ENCODE results near the gene CSRP2.

Gene CSRP2

GRCh38 chr12:76878899-76879709, at the start of gene CSRP2:
Gene CSRP2, minus strand, starts transcription at chr12:76879019. Its CDS starts 12,759 bp downstream, at chr12:76866260.
- H3K4me1 Mint-ChIP-seq, result peaks cover 12% of the 10 kb centered on the region
- peaks cover 34% of the 10 kb centered on the region for H3K27me3 Mint-ChIP-seq
- H3K4me3 Mint-ChIP-seq, result peak within 1 kb of the TSS; percentile 92
- no peaks in the 10 kb centered on the region for H3K9me3 Mint-ChIP-seq
- no peak within 1 kb of the TSS for H3K27ac Mint-ChIP-seq
- H3K36me3 Mint-ChIP-seq, result no peaks in the 10 kb centered on the region

- H3K9me3 Mint-ChIP-seq, result no peaks in the 10 kb centered on the region
Measured at GRCh38 chr12:76927170-76927784, 48.5 kb upstream of the CSRP2 start.

DNA sequence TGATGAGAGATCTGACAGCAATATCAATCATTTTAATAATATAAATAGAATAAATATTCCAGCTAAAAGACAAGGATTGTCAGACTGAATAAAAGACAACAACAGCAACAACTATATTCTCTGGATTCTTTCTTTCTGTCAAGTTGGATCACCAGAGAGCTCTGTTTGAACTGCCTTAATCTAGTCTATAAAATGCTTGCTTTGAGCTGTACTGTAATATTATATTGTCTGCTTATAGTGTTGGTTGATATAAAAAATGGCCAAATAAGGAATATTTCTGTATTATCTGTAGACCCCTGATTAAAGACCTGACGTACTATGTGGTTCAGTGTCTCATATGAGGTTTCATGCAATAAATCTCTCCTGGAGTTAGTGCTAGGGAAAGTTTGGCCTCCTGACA, 46.3 kb upstream of the CSRP2 start:
- Mint-ChIP-seq H3K27ac (no peak overlapping the region), H3K4me1 (no peaks in the 10 kb centered on the region), H3K4me3 (no peak overlapping the region), H3K27me3 (peaks cover 8% of the 10 kb centered on the region), H3K9me3 (no peaks in the 10 kb centered on the region), H3K36me3 (peaks cover 2% of the 10 kb centered on the region)

More at GRCh38 chr12:76927170-76927784, 48.5 kb upstream of the CSRP2 start:
- Mint-ChIP-seq H3K27ac (no peak overlapping the region), H3K27me3 (peaks cover 14% of the 10 kb centered on the region), H3K4me1 (no peaks in the 10 kb centered on the region), H3K36me3 (peaks cover 2% of the 10 kb centered on the region), H3K4me3 (no peak overlapping the region)

DNA sequence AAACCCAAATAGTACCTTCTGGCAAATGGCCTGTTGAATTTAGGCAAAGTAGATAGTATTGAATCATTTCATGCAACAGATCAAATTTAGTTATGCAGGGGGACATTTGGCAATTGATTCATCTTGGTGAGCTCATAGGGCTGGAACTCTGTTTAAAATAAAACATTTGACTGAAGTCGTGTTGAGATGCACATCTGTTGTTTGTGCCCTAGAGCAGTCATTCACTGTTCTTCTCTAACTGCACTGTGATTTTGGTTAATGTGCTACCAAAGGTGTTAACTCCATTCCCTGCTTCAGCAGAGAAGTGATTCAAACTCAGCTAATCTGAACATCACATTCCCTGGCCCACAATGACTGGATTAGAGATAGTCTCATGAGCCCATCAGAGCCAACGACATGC, 44.0 kb upstream of the CSRP2 start:
- Mint-ChIP-seq H3K36me3 (peaks cover 2% of the 10 kb centered on the region), H3K4me3 (no peak overlapping the region), H3K4me1 (no peaks in the 10 kb centered on the region), H3K9me3 (no peaks in the 10 kb centered on the region), H3K27ac (no peak overlapping the region), H3K27me3 (peaks cover 5% of the 10 kb centered on the region)

DNA sequence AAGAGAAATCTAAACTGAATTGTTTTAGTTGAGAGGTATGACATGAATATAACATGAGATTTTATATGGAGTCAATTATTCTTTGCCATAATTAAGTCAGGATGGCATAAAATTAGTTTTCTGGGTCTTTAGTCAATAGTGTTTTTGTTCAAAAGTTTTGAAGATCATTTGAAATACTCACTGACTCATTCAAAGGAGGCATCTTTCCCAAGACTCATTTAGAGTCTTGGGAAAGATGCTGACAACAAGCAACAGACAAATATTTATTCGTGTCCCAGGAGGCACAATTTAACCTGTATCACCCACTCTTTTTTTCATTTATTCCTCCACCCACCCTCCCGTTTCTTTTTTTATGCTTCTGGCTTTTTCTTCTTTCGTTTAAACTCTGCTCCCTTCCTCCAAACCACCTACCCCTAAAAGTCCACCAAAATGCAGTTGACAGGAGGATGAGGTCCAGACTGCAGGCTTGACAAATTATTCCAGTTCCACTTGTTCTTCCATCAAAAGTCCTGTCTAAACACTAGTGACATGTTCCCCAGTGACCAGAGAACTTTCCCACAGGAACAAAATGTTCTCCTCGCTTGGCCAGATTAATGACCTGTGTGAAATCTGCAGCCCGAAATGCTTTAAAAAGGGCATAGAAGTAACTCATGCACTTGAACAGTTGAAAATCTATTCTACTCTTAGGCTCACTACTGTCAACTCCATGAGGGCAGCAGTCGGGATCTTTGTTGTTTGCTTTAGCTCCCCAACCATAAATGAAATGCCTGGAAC, 43.3 kb upstream of the CSRP2 start:
- H3K9me3 Mint-ChIP-seq, result no peaks in the 10 kb centered on the region
- peaks cover 5% of the 10 kb centered on the region for H3K27me3 Mint-ChIP-seq
- H3K36me3 Mint-ChIP-seq, result peaks cover 2% of the 10 kb centered on the region
- H3K4me1 Mint-ChIP-seq, result no peaks in the 10 kb centered on the region
- H3K4me3 Mint-ChIP-seq, result no peak overlapping the region
- H3K27ac Mint-ChIP-seq, result no peak overlapping the region

GRCh38 chr12:76921100-76921471, 42.3 kb upstream of the CSRP2 start:
- H3K36me3 Mint-ChIP-seq, result peaks cover 2% of the 10 kb centered on the region
- no peaks in the 10 kb centered on the region for H3K9me3 Mint-ChIP-seq
- no peaks in the 10 kb centered on the region for H3K4me1 Mint-ChIP-seq
- H3K27me3 Mint-ChIP-seq, result peaks cover 3% of the 10 kb centered on the region
- no peak overlapping the region for H3K27ac Mint-ChIP-seq
- H3K4me3 Mint-ChIP-seq, result no peak overlapping the region

DNA sequence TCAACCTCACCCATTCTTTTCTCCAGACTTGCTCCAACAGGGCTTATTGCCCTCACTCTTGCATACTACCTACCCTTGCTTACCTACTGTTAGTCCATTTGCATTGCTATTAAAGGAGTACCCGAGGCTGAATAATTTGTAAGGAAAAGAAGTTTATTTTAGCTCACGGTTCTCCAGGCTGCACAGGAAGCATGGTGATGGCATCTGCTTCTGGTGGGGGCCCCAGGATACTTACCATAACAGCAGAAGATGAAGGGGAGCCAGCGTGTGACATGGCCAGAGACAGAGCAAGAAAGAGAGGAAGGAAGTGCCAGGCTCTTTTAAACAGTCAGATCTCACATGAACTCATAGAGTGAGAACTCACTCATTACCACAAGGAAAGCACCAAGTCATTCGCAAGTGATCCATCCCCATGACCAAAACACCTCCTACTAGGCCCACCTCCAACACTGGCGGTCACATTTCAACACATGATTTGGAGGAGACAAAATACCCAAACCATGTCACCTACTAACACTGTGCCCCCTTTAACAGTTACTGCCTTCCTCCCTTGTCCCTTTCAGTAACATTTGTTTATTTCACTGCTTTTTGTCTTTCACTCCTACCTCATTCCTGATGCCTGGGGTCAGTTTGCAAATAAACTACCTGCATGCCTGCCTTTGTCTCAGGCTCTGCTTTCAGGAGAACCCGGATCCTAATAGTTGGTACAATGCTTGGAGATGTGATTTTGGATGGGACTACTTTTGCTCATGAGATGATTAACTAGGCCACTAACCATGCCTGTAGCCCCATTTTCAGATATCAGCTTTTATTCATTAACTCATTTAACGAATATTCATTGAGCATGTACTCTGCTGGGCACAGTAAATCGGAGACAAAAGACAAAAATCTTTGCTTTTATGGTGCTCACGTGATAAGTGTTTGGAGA, 41.6 kb upstream of the CSRP2 start:
- Mint-ChIP-seq H3K9me3 (no peaks in the 10 kb centered on the region), H3K27me3 (peaks cover 3% of the 10 kb centered on the region)

GRCh38 chr12:76919383-76920171, 40.8 kb upstream of the CSRP2 start:
- peaks cover 3% of the 10 kb centered on the region for H3K27me3 Mint-ChIP-seq
- H3K27ac Mint-ChIP-seq, result no peak overlapping the region
- H3K4me1 Mint-ChIP-seq, result no peaks in the 10 kb centered on the region
- H3K36me3 Mint-ChIP-seq, result peaks cover 2% of the 10 kb centered on the region
- H3K4me3 Mint-ChIP-seq, result no peak overlapping the region
- no peaks in the 10 kb centered on the region for H3K9me3 Mint-ChIP-seq

More for the DNA sequence above, 41.6 kb upstream of the CSRP2 start:
- H3K4me1 Mint-ChIP-seq, result no peaks in the 10 kb centered on the region
- peaks cover 2% of the 10 kb centered on the region for H3K36me3 Mint-ChIP-seq
- no peak overlapping the region for H3K27ac Mint-ChIP-seq
- H3K4me3 Mint-ChIP-seq, result no peak overlapping the region

DNA sequence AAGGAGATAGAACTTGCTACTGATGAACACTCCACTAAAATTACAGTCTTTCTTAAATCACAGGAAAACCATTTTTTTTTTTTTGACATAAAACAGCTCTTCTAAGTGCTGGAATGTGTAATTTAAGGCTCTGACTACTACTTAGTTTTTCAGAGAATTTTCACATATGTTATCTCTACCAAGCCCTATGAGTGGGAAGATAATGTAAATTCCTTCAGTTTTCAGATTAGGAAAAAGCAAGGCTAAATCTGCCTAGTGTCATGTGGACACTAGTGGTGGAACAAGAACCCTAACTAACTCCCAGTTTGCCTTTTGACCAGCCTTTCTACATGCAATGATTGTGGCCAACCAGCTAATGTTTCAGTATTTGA, 37.3 kb upstream of the CSRP2 start:
- H3K27me3 Mint-ChIP-seq, result peaks cover 13% of the 10 kb centered on the region
- H3K36me3 Mint-ChIP-seq, result no peaks in the 10 kb centered on the region
- H3K27ac Mint-ChIP-seq, result no peak overlapping the region
- H3K4me1 Mint-ChIP-seq, result no peaks in the 10 kb centered on the region
- no peak overlapping the region for H3K4me3 Mint-ChIP-seq
- no peaks in the 10 kb centered on the region for H3K9me3 Mint-ChIP-seq

- H3K36me3 Mint-ChIP-seq, result no peaks in the 10 kb centered on the region
- no peak overlapping the region for H3K4me3 Mint-ChIP-seq
- peaks cover 15% of the 10 kb centered on the region for H3K27me3 Mint-ChIP-seq
- H3K27ac Mint-ChIP-seq, result no peak overlapping the region
- no peaks in the 10 kb centered on the region for H3K9me3 Mint-ChIP-seq
- H3K4me1 Mint-ChIP-seq, result no peaks in the 10 kb centered on the region
Measured at GRCh38 chr12:76915361-76916169, 36.7 kb upstream of the CSRP2 start.

GRCh38 chr12:76914102-76914859, 35.5 kb upstream of the CSRP2 start:
- H3K27ac Mint-ChIP-seq, result no peak overlapping the region
- no peaks in the 10 kb centered on the region for H3K4me1 Mint-ChIP-seq
- H3K9me3 Mint-ChIP-seq, result no peaks in the 10 kb centered on the region
- peaks cover 18% of the 10 kb centered on the region for H3K27me3 Mint-ChIP-seq
- H3K36me3 Mint-ChIP-seq, result no peaks in the 10 kb centered on the region
- H3K4me3 Mint-ChIP-seq, result no peak overlapping the region

- Mint-ChIP-seq H3K36me3 (no peaks in the 10 kb centered on the region), H3K9me3 (no peaks in the 10 kb centered on the region), H3K4me1 (no peaks in the 10 kb centered on the region), H3K27ac (no peak overlapping the region), H3K27me3 (peaks cover 22% of the 10 kb centered on the region), H3K4me3 (no peak overlapping the region)
Measured at GRCh38 chr12:76909290-76909689, 30.5 kb upstream of the CSRP2 start.

GRCh38 chr12:76908303-76909017, 29.6 kb upstream of the CSRP2 start:
- Mint-ChIP-seq H3K27me3 (peaks cover 20% of the 10 kb centered on the region), H3K27ac (no peak overlapping the region), H3K36me3 (no peaks in the 10 kb centered on the region), H3K4me3 (no peak overlapping the region), H3K9me3 (no peaks in the 10 kb centered on the region), H3K4me1 (no peaks in the 10 kb centered on the region)

Measured in activated naive CD4-positive, alpha-beta T cell treated with anti-CD3 and anti-CD28 coated beads, Interleukin-2, amount 50 U/mL, for 24 hours (primary cell).